ENCODE measurements around the gene FAM47E. TPM values are rescaled to one million over a fixed set of nuclear protein-coding genes. Genes with fewer than 3 reads are reported as not detected.

Gene FAM47E
- total and polyA plus RNA-seq, 2 experiments from 2014 or later, result 9.3 to 11.1 TPM

DNA sequence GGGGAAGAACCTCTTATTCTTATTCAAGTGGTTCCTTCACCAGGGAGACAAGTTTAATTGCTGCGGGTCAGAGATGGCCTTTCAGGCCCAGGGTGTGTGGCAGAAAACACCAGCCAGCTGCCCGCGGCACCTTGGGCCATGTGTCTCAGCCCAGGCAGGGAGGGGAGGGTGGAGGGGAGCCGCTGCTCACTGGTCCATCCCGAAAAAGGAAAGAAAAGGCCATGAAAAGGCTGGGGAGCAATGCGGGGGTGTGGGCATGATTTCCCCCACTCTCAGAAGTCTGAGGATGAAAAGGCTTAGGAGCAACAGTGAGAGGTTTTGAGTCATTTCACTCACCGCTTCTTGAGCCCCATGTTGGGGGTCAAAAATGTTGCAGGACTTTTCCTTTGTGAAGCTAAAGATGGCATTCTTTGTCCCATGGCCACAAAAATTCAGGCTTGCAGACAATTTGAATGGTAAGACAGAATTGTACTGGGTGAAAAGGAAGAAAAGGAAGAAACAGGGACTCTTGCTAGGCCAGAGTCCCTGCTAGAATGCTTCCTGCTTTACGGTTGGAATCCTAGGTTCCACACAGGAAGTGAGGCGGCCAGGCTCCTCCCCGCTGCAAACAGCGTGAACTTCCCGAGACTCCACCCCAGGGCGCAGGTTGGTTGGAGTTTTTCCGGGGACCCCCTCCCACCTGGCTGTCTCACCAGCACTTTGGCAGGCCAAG lies 17.4 kb upstream of the FAM47E start:
- DNase-seq (ENCODE audit: low spot score), result no peak
- Histone ChIP-seq H3K36me3 (replicated peaks; ENCODE audit: insufficient read depth, low read depth) (no peaks in the 10 kb centered on the region), H3K27ac (peak overlapping the region; percentile 90), H3K9me2 (replicated peaks; ENCODE audit: insufficient read depth) (no peaks in the 10 kb centered on the region), H3K27me3 (no peaks in the 10 kb centered on the region), H3K79me2 (no peaks in the 10 kb centered on the region), H3K4me1 (ENCODE audit: insufficient read depth) (peaks cover 31% of the 10 kb centered on the region), H4K20me1 (ENCODE audit: insufficient read depth, poor library complexity, severe bottlenecking) (no peaks in the 10 kb centered on the region), H3K4me3 (no peak overlapping the region), H3K9me3 (ENCODE audit: low read depth) (no peaks in the 10 kb centered on the region), H3K4me2 (peak overlapping the region; percentile 16), H2AFZ (peak overlapping the region; percentile 27)
- TF ChIP-seq, protein P1, sequence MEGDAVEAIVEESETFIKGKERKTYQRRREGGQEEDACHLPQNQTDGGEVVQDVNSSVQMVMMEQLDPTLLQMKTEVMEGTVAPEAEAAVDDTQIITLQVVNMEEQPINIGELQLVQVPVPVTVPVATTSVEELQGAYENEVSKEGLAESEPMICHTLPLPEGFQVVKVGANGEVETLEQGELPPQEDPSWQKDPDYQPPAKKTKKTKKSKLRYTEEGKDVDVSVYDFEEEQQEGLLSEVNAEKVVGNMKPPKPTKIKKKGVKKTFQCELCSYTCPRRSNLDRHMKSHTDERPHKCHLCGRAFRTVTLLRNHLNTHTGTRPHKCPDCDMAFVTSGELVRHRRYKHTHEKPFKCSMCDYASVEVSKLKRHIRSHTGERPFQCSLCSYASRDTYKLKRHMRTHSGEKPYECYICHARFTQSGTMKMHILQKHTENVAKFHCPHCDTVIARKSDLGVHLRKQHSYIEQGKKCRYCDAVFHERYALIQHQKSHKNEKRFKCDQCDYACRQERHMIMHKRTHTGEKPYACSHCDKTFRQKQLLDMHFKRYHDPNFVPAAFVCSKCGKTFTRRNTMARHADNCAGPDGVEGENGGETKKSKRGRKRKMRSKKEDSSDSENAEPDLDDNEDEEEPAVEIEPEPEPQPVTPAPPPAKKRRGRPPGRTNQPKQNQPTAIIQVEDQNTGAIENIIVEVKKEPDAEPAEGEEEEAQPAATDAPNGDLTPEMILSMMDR (IDR thresholded peaks at IDR 0.05; ENCODE audit: poor library complexity), result no peak
- TF ChIP-seq EZH2 (IDR thresholded peaks at IDR 0.05; ENCODE audit: borderline replicate concordance) (no peak), EZH2phosphoT487 (IDR thresholded peaks at IDR 0.05; ENCODE audit: low read depth, severe bottlenecking, unreplicated experiment) (no peak)
- 83% methylated on average over 14 of the region's 14 CpGs for WGBS (ENCODE audit: low lambda C conversion rate, missing lambda C conversion rate)

DNA sequence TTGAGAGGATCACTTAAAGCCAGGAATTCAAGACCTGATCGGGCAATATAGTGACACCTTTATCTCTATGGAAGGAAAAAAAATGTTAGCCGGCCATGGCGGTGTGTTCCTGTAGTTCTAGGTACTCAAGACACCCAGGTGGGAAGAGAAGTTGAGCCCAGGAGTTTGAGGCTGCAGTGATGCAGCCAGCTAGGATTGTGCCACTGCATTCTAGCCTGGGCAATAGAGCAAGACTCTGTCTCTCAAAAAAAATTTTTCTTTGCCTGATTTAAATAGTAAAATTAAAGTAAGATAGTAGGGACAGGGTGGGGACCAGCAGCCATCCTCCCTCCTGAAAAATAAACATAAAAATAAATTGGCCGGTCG lies 16.9 kb upstream of the FAM47E start:
- H3K4me2 ChIP-seq, result no peak overlapping the region
- DNase-seq (ENCODE audit: low spot score), result no peak
- peak overlapping the region; percentile 90 for H3K27ac ChIP-seq
- TF ChIP-seq EZH2phosphoT487 (IDR thresholded peaks at IDR 0.05; ENCODE audit: low read depth, severe bottlenecking, unreplicated experiment), result no peak
- H3K36me3 ChIP-seq (replicated peaks; ENCODE audit: insufficient read depth, low read depth), result no peaks in the 10 kb centered on the region
- no peaks in the 10 kb centered on the region for H3K27me3 ChIP-seq
- no peaks in the 10 kb centered on the region for H3K9me2 ChIP-seq (replicated peaks; ENCODE audit: insufficient read depth)
- H3K4me1 ChIP-seq (ENCODE audit: insufficient read depth), result peaks cover 31% of the 10 kb centered on the region
- no peak overlapping the region for H2AFZ ChIP-seq
- H3K4me3 ChIP-seq, result no peak overlapping the region
- 91% methylated on average over 5 of the region's 5 CpGs for WGBS (ENCODE audit: low lambda C conversion rate, missing lambda C conversion rate)
- H4K20me1 ChIP-seq (ENCODE audit: insufficient read depth, poor library complexity, severe bottlenecking), result no peaks in the 10 kb centered on the region
- peaks cover under 1% of the 10 kb centered on the region for H3K9me3 ChIP-seq (ENCODE audit: low read depth)
- no peaks in the 10 kb centered on the region for H3K79me2 ChIP-seq

DNA sequence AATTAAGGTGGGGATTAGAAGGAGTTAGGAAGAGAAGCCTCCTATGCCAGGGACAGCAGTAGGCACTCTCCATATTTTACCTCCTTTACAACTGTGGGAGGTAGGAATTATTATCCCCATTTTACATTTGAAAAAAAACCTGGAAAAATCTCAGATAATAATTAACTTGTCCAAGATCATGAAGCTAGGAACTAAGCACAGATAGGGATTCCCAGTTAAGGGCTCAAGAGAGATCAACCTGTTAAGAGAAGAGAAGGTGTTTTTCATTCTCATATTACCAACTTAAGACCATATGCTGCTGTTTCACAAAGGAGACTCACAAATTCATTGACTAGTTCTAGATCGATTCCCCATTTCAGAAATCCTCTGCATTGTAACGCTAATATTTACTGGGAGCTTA lies 16.1 kb upstream of the FAM47E start:
- H3K4me2 ChIP-seq, result peak overlapping the region; percentile 58
- no peaks in the 10 kb centered on the region for H3K9me2 ChIP-seq (replicated peaks; ENCODE audit: insufficient read depth)
- H3K27ac ChIP-seq, result peak overlapping the region; percentile 90
- no peaks in the 10 kb centered on the region for H3K36me3 ChIP-seq (replicated peaks; ENCODE audit: insufficient read depth, low read depth)
- H3K9me3 ChIP-seq (ENCODE audit: low read depth), result peaks cover 7% of the 10 kb centered on the region
- no peak overlapping the region for H2AFZ ChIP-seq
- DNase-seq (ENCODE audit: low spot score), result no peak
- TF ChIP-seq EZH2 (IDR thresholded peaks at IDR 0.05; ENCODE audit: borderline replicate concordance) (no peak), EZH2phosphoT487 (IDR thresholded peaks at IDR 0.05; ENCODE audit: low read depth, severe bottlenecking, unreplicated experiment) (no peak)
- TF ChIP-seq, protein P1 (IDR thresholded peaks at IDR 0.05; ENCODE audit: poor library complexity), result no peak
- H4K20me1 ChIP-seq (ENCODE audit: insufficient read depth, poor library complexity, severe bottlenecking), result no peaks in the 10 kb centered on the region
- H3K4me1 ChIP-seq (ENCODE audit: insufficient read depth), result peaks cover 31% of the 10 kb centered on the region
- no peak overlapping the region for H3K4me3 ChIP-seq
- H3K27me3 ChIP-seq, result no peaks in the 10 kb centered on the region
- 72% methylated on average over 2 of the region's 2 CpGs for WGBS (ENCODE audit: low lambda C conversion rate, missing lambda C conversion rate)
- H3K79me2 ChIP-seq, result no peaks in the 10 kb centered on the region

DNA sequence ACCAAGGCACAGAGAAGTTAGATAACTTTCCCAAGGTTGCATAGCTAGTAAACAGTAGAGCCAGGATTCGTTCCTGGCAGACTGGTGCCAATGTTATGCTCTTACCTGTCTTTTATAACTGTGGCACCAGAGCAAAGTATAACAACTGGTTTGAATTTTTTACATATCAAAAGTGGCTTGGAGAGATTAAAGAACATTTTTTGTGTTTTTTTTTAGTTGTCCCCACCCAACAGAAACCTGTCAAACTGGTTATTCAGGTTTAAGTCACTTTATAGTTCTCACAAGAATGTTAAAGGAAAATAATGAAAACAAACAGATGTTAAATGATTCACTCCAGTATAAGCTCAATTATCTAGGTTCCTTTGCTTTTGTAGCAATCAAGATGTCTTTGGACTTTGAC lies 15.6 kb upstream of the FAM47E start:
- H3K27ac ChIP-seq, result peak overlapping the region; percentile 90
- no peak for TF ChIP-seq EZH2 (IDR thresholded peaks at IDR 0.05; ENCODE audit: borderline replicate concordance)
- no peak for TF ChIP-seq EZH2phosphoT487 (IDR thresholded peaks at IDR 0.05; ENCODE audit: low read depth, severe bottlenecking, unreplicated experiment)
- TF ChIP-seq, protein P1 (IDR thresholded peaks at IDR 0.05; ENCODE audit: poor library complexity), result no peak
- H4K20me1 ChIP-seq (ENCODE audit: insufficient read depth, poor library complexity, severe bottlenecking), result no peaks in the 10 kb centered on the region
- H3K27me3 ChIP-seq, result no peaks in the 10 kb centered on the region
- H3K9me3 ChIP-seq (ENCODE audit: low read depth), result peaks cover 10% of the 10 kb centered on the region
- peaks cover 31% of the 10 kb centered on the region for H3K4me1 ChIP-seq (ENCODE audit: insufficient read depth)
- WGBS (ENCODE audit: low lambda C conversion rate, missing lambda C conversion rate), result 25% methylated on average over 1 of the region's 1 CpG
- H3K36me3 ChIP-seq (replicated peaks; ENCODE audit: insufficient read depth, low read depth), result no peaks in the 10 kb centered on the region
- H3K9me2 ChIP-seq (replicated peaks; ENCODE audit: insufficient read depth), result no peaks in the 10 kb centered on the region
- H3K4me3 ChIP-seq, result no peak overlapping the region
- H3K79me2 ChIP-seq, result no peaks in the 10 kb centered on the region
- H3K4me2 ChIP-seq, result peak overlapping the region; percentile 66
- peak; percentile 47 for DNase-seq (ENCODE audit: low spot score)
- no peak overlapping the region for H2AFZ ChIP-seq

All from hepatocyte (in vitro differentiated cells).